DOHH2 (cell line): Measurements from ENCODE around the gene SPG7.

Experiments
- H3F3A ChIP-seq: fragments of 200-600 bp; sonication (generic), shearing (Covaris generic); 2 replicates; pipeline ENCODE4 v1.6.0; 2016; ENCODE audit warnings: antibody characterized with exemption, mild to moderate bottlenecking; ENCODE audit not compliant: control insufficient read depth, insufficient read depth
- H3K27ac ChIP-seq: fragments of 200-600 bp; sonication (generic); 2 replicates; pipeline ENCODE4 v1.5.1; 2014; ENCODE audit warnings: low read depth, mild to moderate bottlenecking, low read length, moderate library complexity
- H3K27me3 ChIP-seq: fragments of 200-600 bp; sonication (generic); 2 replicates; pipeline ENCODE4 v1.6.1; 2014; ENCODE audit warnings: mild to moderate bottlenecking, low read length, mixed read lengths; ENCODE audit not compliant: control insufficient read depth
- H3K36me3 ChIP-seq: fragments of 200-600 bp; sonication (generic); 2 replicates; pipeline ENCODE4 v1.6.1; 2014; ENCODE audit warnings: mild to moderate bottlenecking, low read length, moderate library complexity, mixed read lengths; ENCODE audit not compliant: control insufficient read depth
- H3K4me1 ChIP-seq: fragments of 200-600 bp; sonication (generic); 2 replicates; pipeline ENCODE4 v1.6.1; 2014; ENCODE audit warnings: mild to moderate bottlenecking, low read length, mixed read lengths; ENCODE audit not compliant: control insufficient read depth
- H3K4me2 ChIP-seq: fragments of 200-600 bp; sonication (generic); 2 replicates; pipeline ENCODE4 v1.6.0; 2014; ENCODE audit warnings: mild to moderate bottlenecking, low read length, moderate library complexity
- H3K4me3 ChIP-seq: fragments of 200-600 bp; sonication (generic); 2 replicates; pipeline ENCODE4 v1.5.1; 2014; ENCODE audit warnings: mild to moderate bottlenecking, low read length, mixed read lengths
- H3K79me2 ChIP-seq: fragments of 200-600 bp; sonication (generic); 2 replicates; pipeline ENCODE4 v1.6.1; 2014; ENCODE audit warnings: mild to moderate bottlenecking, low read length, mixed read lengths; ENCODE audit not compliant: control insufficient read depth
- H3K9me2 ChIP-seq: fragments of 200-600 bp; sonication (generic); replicated peaks from 2 replicates; pipeline ENCODE4 v1.6.1; 2014; ENCODE audit warnings: mild to moderate bottlenecking, low read length, mixed read lengths; ENCODE audit not compliant: control insufficient read depth
- H3K9me3 ChIP-seq: fragments of 200-600 bp; sonication (generic); 2 replicates; pipeline ENCODE4 v1.6.1; 2014; ENCODE audit warnings: antibody characterized with exemption, low read length, mixed read lengths; ENCODE audit not compliant: control insufficient read depth, insufficient read depth
- H4K20me1 ChIP-seq: fragments of 200-600 bp; sonication (generic); 2 replicates; pipeline ENCODE4 v1.6.0; 2014; ENCODE audit warnings: low read depth, mild to moderate bottlenecking, antibody characterized with exemption, low read length, moderate library complexity; ENCODE audit not compliant: control insufficient read depth, insufficient read depth
- CTCF ChIP-seq: fragments of 200-600 bp; sonication (generic); IDR thresholded peaks from one replicate; pipeline ENCODE4 v1.5.1; 2014; ENCODE audit warnings: antibody characterized with exemption, mild to moderate bottlenecking, low read depth, low read length; ENCODE audit not compliant: poor library complexity, severe bottlenecking
- EZH2phosphoT487 ChIP-seq: fragments of 200-600 bp; sonication (generic); IDR thresholded peaks from 2 replicates; pipeline ENCODE4 v1.6.1; 2017; ENCODE audit warnings: borderline replicate concordance, mild to moderate bottlenecking, antibody characterized with exemption, low read length, moderate library complexity, mixed read lengths

The SPG7 gene

GRCh38 chr16:89550421-89551007, 42.3 kb downstream of the SPG7 start:
- H3K27me3 ChIP-seq, result no peaks in the 10 kb centered on the region
- H3K9me3 ChIP-seq, result no peaks in the 10 kb centered on the region
- no peaks in the 10 kb centered on the region for H3F3A ChIP-seq
- no peak overlapping the region for H3K4me2 ChIP-seq
- H3K4me3 ChIP-seq, result no peak overlapping the region
- H3K79me2 ChIP-seq, result no peaks in the 10 kb centered on the region
- H3K4me1 ChIP-seq, result peaks cover 7% of the 10 kb centered on the region
- TF ChIP-seq CTCF, result no peak
- TF ChIP-seq EZH2phosphoT487, result no peak
- H4K20me1 ChIP-seq, result no peaks in the 10 kb centered on the region
- H3K27ac ChIP-seq, result no peak overlapping the region
- no peaks in the 10 kb centered on the region for H3K9me2 ChIP-seq
- peaks cover 44% of the 10 kb centered on the region for H3K36me3 ChIP-seq

DNA sequence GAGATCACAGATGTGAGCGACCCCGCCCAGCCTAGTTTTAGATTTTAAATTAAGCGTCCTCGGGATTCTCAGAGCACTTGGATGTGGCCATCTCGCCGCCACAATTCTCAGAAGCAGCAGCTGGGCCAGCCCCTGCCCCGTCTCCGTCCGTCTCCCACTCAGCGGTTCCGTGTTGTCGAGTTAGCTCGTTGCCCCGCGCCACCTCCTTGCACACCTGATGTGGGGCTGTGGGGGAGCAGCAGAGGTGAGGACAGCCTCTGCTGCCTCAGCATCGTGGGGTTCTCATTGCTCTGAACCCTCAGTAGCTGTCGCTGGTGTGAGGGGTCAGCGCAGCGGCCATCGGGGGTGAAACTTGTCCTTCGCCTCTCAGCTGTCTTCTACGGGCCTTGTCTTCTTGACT, 44.1 kb downstream of the SPG7 start:
- Histone ChIP-seq H3K9me3 (no peaks in the 10 kb centered on the region), H3F3A (peaks cover 4% of the 10 kb centered on the region), H4K20me1 (no peaks in the 10 kb centered on the region), H3K9me2 (no peaks in the 10 kb centered on the region), H3K36me3 (peaks cover 55% of the 10 kb centered on the region), H3K27me3 (no peaks in the 10 kb centered on the region), H3K4me3 (no peak overlapping the region), H3K79me2 (no peaks in the 10 kb centered on the region), H3K4me2 (no peak overlapping the region), H3K4me1 (peaks cover 7% of the 10 kb centered on the region), H3K27ac (no peak overlapping the region)
- no peak for TF ChIP-seq EZH2phosphoT487
- no peak for TF ChIP-seq CTCF

- H3K9me3 ChIP-seq, result no peaks in the 10 kb centered on the region
- H3K9me2 ChIP-seq, result no peaks in the 10 kb centered on the region
- no peak overlapping the region for H3K27ac ChIP-seq
- TF ChIP-seq CTCF (no peak), EZH2phosphoT487 (no peak)
- H3K4me2 ChIP-seq, result no peak overlapping the region
- peaks cover 7% of the 10 kb centered on the region for H3K4me1 ChIP-seq
- H3K79me2 ChIP-seq, result no peaks in the 10 kb centered on the region
- peaks cover 59% of the 10 kb centered on the region for H3K36me3 ChIP-seq
- H3K4me3 ChIP-seq, result no peak overlapping the region
- no peaks in the 10 kb centered on the region for H3K27me3 ChIP-seq
- H3F3A ChIP-seq, result peaks cover 4% of the 10 kb centered on the region
- no peaks in the 10 kb centered on the region for H4K20me1 ChIP-seq
These were observed 44.7 kb downstream of the SPG7 start for GRCh38 chr16:89552913-89553312.

- H3K9me3 ChIP-seq, result no peaks in the 10 kb centered on the region
- H3K4me2 ChIP-seq, result no peak overlapping the region
- H3K79me2 ChIP-seq, result no peaks in the 10 kb centered on the region
- no peak for TF ChIP-seq CTCF
- TF ChIP-seq EZH2phosphoT487, result no peak
- H3K36me3 ChIP-seq, result peaks cover 54% of the 10 kb centered on the region
- H3K4me3 ChIP-seq, result no peak overlapping the region
- no peak overlapping the region for H3K27ac ChIP-seq
- no peaks in the 10 kb centered on the region for H4K20me1 ChIP-seq
- no peaks in the 10 kb centered on the region for H3K9me2 ChIP-seq
- H3F3A ChIP-seq, result peaks cover 4% of the 10 kb centered on the region
- peaks cover 5% of the 10 kb centered on the region for H3K4me1 ChIP-seq
- no peaks in the 10 kb centered on the region for H3K27me3 ChIP-seq
These were observed 45.5 kb downstream of the SPG7 start for GRCh38 chr16:89553733-89554132.
